GM10847 (cell line): Measurements from ENCODE around the gene UBE2F.

Experiments used
- POLR2A ChIP-seq: IDR thresholded peaks from 2 replicates; pipeline ENCODE4 v1.6.1; 2011; ENCODE audit not compliant: insufficient read length; ENCODE audit errors: extremely low read depth

The UBE2F gene

GRCh38 chr2:238091436-238092060 lies 124.7 kb downstream of the UBE2F start:
- no peak for TF ChIP-seq POLR2A
